GM23338 (cell line): Measurements from ENCODE around the gene MTHFS. TPM values are rescaled to one million over a fixed set of nuclear protein-coding genes. Genes with fewer than 3 reads are reported as not detected.

ENCODE experiments used
- ATAC-seq: fragments of 200-7000 bp; cut with Tn5 transposase; 3 replicates; pipeline ENCODE4 v1.9.1; 2020
- DNase-seq: peaks from one replicate; pipeline ENCODE4 v3.0.0-alpha.2; 2015; ENCODE audit warnings: low spot score
- H2AFZ ChIP-seq: fragments of 200-600 bp; sonication (generic); 2 replicates; pipeline ENCODE4 v1.8.0; 2016; ENCODE audit warnings: antibody characterized with exemption, mild to moderate bottlenecking, moderate library complexity
- H3F3A ChIP-seq: fragments of 200-600 bp; sonication (generic); replicated peaks from 2 replicates; pipeline ENCODE4 v1.8.0; 2017; ENCODE audit warnings: antibody characterized with exemption, mixed run types, low read depth
- H3K27ac ChIP-seq: fragments of 200-600 bp; sonication (generic); 2 replicates; pipeline ENCODE4 v1.6.1; 2016; ENCODE audit warnings: low read depth
- H3K27me3 ChIP-seq: fragments of 200-600 bp; sonication (generic); 2 replicates; pipeline ENCODE4 v1.8.0; 2016; ENCODE audit warnings: mild to moderate bottlenecking, mixed run types, moderate library complexity; ENCODE audit not compliant: insufficient read depth
- H3K36me3 ChIP-seq: fragments of 200-600 bp; sonication (generic); 2 replicates; pipeline ENCODE4 v1.8.0; 2016; ENCODE audit warnings: mild to moderate bottlenecking; ENCODE audit not compliant: insufficient read depth
- H3K4me1 ChIP-seq: fragments of 200-600 bp; sonication (generic); 2 replicates; pipeline ENCODE4 v1.8.0; 2016; ENCODE audit warnings: mild to moderate bottlenecking, moderate library complexity; ENCODE audit not compliant: insufficient read depth
- H3K4me2 ChIP-seq: fragments of 200-600 bp; sonication (generic); 2 replicates; pipeline ENCODE4 v1.7.1; 2017; ENCODE audit warnings: mixed run types
- H3K4me3 ChIP-seq: fragments of 200-600 bp; sonication (generic); 2 replicates; pipeline ENCODE4 v1.6.1; 2016; ENCODE audit warnings: mixed run types
- H3K79me2 ChIP-seq: fragments of 200-600 bp; sonication (generic); replicated peaks from 2 replicates; pipeline ENCODE4 v1.8.0; 2017; ENCODE audit warnings: mild to moderate bottlenecking; ENCODE audit not compliant: insufficient read depth
- H3K9me2 ChIP-seq: fragments of 200-600 bp; sonication (generic); 2 replicates; pipeline ENCODE4 v1.8.0; 2017; ENCODE audit not compliant: insufficient read depth
- H4K20me1 ChIP-seq: fragments of 200-600 bp; sonication (generic); replicated peaks from 2 replicates; pipeline ENCODE4 v1.8.0; 2017; ENCODE audit warnings: mild to moderate bottlenecking; ENCODE audit not compliant: insufficient read depth
- H3K27ac Mint-ChIP-seq: 2 replicates; pipeline ENCODE4 v1.8.0; 2020; ENCODE audit warnings: inconsistent platforms, mild to moderate bottlenecking, moderate library complexity, mixed read lengths
- H3K27me3 Mint-ChIP-seq: 3 replicates; pipeline ENCODE4 v1.8.0; 2022; ENCODE audit warnings: low read depth, mild to moderate bottlenecking, moderate library complexity, mixed read lengths, inconsistent platforms; ENCODE audit not compliant: insufficient read depth, poor library complexity
- H3K36me3 Mint-ChIP-seq: 3 replicates; pipeline ENCODE4 v1.8.0; 2021; ENCODE audit warnings: low read depth, mild to moderate bottlenecking, inconsistent platforms, moderate library complexity, mixed read lengths
- H3K4me1 Mint-ChIP-seq: 3 replicates; pipeline ENCODE4 v1.8.0; 2020; ENCODE audit warnings: mild to moderate bottlenecking, inconsistent platforms, mixed read lengths
- H3K4me3 Mint-ChIP-seq: 3 replicates; pipeline ENCODE4 v1.8.0; 2021; ENCODE audit warnings: moderate library complexity, mild to moderate bottlenecking, inconsistent platforms, mixed read lengths
- H3K9me3 Mint-ChIP-seq: 3 replicates; pipeline ENCODE4 v1.8.0; 2020; ENCODE audit warnings: moderate library complexity, mild to moderate bottlenecking, inconsistent platforms, mixed read lengths
- CREB1 ChIP-seq: fragments of 250-450 bp; sonication (Bioruptor Pico); IDR thresholded peaks from 2 replicates; pipeline ENCODE4 v1.5.0; 2020; ENCODE audit warnings: low read depth, mild to moderate bottlenecking, moderate library complexity
- EZH2 ChIP-seq: fragments of 200-600 bp; sonication (generic); IDR thresholded peaks from one replicate; pipeline ENCODE4 v1.8.0; 2017; ENCODE audit warnings: antibody characterized with exemption, mild to moderate bottlenecking, low read depth; ENCODE audit not compliant: unreplicated experiment
- EZH2phosphoT487 ChIP-seq: fragments of 200-600 bp; sonication (generic); IDR thresholded peaks from one replicate; pipeline ENCODE4 v1.8.1; 2018; ENCODE audit warnings: antibody characterized with exemption; ENCODE audit not compliant: unreplicated experiment
- JUNB ChIP-seq: IDR thresholded peaks from one replicate; pipeline ENCODE4 v1.6.1; 2016; ENCODE audit warnings: antibody characterized with exemption; ENCODE audit not compliant: unreplicated experiment
- NANOG ChIP-seq: IDR thresholded peaks from 2 replicates; pipeline ENCODE4 v1.6.1; 2016; ENCODE audit warnings: antibody characterized with exemption, borderline replicate concordance
- POLR2AphosphoS5 ChIP-seq: IDR thresholded peaks from 2 replicates; pipeline ENCODE4 v1.6.1; 2016; ENCODE audit warnings: antibody characterized with exemption, low read depth
- REST ChIP-seq: IDR thresholded peaks from one replicate; pipeline ENCODE4 v1.6.1; 2018; ENCODE audit warnings: antibody characterized with exemption; ENCODE audit not compliant: unreplicated experiment
- STAT1 ChIP-seq: IDR thresholded peaks from one replicate; pipeline ENCODE4 v1.6.1; 2016; ENCODE audit warnings: antibody characterized with exemption; ENCODE audit not compliant: unreplicated experiment
- ZNF114 ChIP-seq: fragments of 250-450 bp; sonication (Bioruptor Pico); IDR thresholded peaks from 2 replicates; pipeline ENCODE4 v1.5.0; 2020; ENCODE audit warnings: mild to moderate bottlenecking, moderate library complexity
- ZNF331 ChIP-seq: fragments of 250-450 bp; sonication (Bioruptor Pico); IDR thresholded peaks from 2 replicates; pipeline ENCODE4 v1.5.0; 2020; ENCODE audit warnings: low read depth, mild to moderate bottlenecking, moderate library complexity
- polyA plus RNA-seq: library from polyadenylated mRNA; unstranded; fragments of >200 nt; fragmentation: Nextera tagmentation; extraction: Ambion mirVana; gene quantifications from 2 replicates; pipeline ENCODE4 v1.2.1, GENCODE V29; 2016
- total RNA-seq: library from RNA; depleted of rRNA; stranded (reverse); fragments of >200 nt; shearing (Covaris generic); gene quantifications from 2 replicates; pipeline ENCODE4 v1.2.3, GENCODE V29; 2014
- TF ChIP-seq, protein P1 (sequence below), 2 experiments: fragments of 200-600 bp in 1 of 2; sonication (generic) in 1 of 2; conservative IDR thresholded peaks; 2 replicates each; pipeline versions ENCODE4 v1.5.1 to v1.6.1; 2016 to 2017; ENCODE audit warnings: antibody characterized with exemption in 2 of 2, low read depth in 2 of 2, mild to moderate bottlenecking in 2 of 2, moderate library complexity in 1 of 2

MTHFS gene
- total and polyA plus RNA-seq, 2 experiments from 2014 or later: 33.2 to 62.0 TPM

GRCh38 chr15:79881668-79882067 lies 15.1 kb downstream of the MTHFS start:
- no peak overlapping the region for H3K4me2 ChIP-seq
- H3K36me3 ChIP-seq: peaks cover 37% of the 10 kb centered on the region
- peaks cover 76% of the 10 kb centered on the region for H3K36me3 Mint-ChIP-seq

DNA sequence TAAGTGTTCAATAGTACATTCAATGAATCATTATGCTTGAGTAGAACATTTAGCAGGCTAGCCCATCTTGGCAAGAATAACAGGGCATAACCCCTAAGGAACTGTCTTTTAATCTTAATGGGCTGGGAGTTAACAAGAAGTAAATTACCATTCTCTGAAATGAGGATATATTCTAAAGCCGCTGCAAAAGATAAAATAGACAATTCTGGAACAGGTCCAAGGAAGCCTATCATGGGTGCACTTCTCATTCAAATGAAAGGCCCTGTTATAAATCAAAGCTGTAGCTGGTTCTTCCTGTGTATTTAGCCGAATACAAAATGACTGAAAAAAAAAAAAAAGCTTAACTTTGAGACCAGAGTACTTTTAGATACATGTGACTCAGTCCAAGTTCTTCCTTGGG lies 15.6 kb downstream of the MTHFS start:
- Histone ChIP-seq H3K9me2 (0 out of 2 replicates have a peak, but pooled peaks cover under 1% of the 10 kb centered on the region), H3K4me2 (no peak overlapping the region), H4K20me1 (no peaks in the 10 kb centered on the region; the same call in 1 of the 2 replicates), H3K36me3 (peaks cover 41% of the 10 kb centered on the region), H3K27ac (no peak overlapping the region), H3K79me2 (peaks cover 21% of the 10 kb centered on the region), H2AFZ (no peak overlapping the region), H3F3A (no peaks in the 10 kb centered on the region), H3K4me3 (no peak overlapping the region), H3K27me3 (no peaks in the 10 kb centered on the region), H3K4me1 (no peaks in the 10 kb centered on the region)
- Mint-ChIP-seq H3K9me3 (peaks cover 43% of the 10 kb centered on the region), H3K4me1 (no peaks in the 10 kb centered on the region), H3K36me3 (peaks cover 80% of the 10 kb centered on the region), H3K27ac (no peak overlapping the region), H3K27me3 (peaks cover 2% of the 10 kb centered on the region), H3K4me3 (no peak overlapping the region)
- ATAC-seq (no peak), DNase-seq (no peak)
- TF ChIP-seq ZNF331 (CRISPR knock-in tag) (no peak), NANOG (no peak), JUNB (no peak), CREB1 (no peak), STAT1 (no peak), ZNF114 (CRISPR knock-in tag) (no peak), EZH2 (no peak), EZH2phosphoT487 (no peak)
- TF ChIP-seq, protein P1, sequence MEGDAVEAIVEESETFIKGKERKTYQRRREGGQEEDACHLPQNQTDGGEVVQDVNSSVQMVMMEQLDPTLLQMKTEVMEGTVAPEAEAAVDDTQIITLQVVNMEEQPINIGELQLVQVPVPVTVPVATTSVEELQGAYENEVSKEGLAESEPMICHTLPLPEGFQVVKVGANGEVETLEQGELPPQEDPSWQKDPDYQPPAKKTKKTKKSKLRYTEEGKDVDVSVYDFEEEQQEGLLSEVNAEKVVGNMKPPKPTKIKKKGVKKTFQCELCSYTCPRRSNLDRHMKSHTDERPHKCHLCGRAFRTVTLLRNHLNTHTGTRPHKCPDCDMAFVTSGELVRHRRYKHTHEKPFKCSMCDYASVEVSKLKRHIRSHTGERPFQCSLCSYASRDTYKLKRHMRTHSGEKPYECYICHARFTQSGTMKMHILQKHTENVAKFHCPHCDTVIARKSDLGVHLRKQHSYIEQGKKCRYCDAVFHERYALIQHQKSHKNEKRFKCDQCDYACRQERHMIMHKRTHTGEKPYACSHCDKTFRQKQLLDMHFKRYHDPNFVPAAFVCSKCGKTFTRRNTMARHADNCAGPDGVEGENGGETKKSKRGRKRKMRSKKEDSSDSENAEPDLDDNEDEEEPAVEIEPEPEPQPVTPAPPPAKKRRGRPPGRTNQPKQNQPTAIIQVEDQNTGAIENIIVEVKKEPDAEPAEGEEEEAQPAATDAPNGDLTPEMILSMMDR (conservative IDR thresholded peaks at IDR 0.05; ENCODE audit: low read depth in 2 of 2): no peak

More at GRCh38 chr15:79881668-79882067, 15.1 kb downstream of the MTHFS start:
- ATAC-seq: no peak
- Histone ChIP-seq H3K27ac (no peak overlapping the region), H2AFZ (no peak overlapping the region), H3K79me2 (0 out of 2 replicates have a peak, but pooled peaks cover 18% of the 10 kb centered on the region), H3K9me2 (no peaks in the 10 kb centered on the region), H3K4me1 (no peaks in the 10 kb centered on the region), H3K27me3 (no peaks in the 10 kb centered on the region), H3K4me3 (no peak overlapping the region), H4K20me1 (no peaks in the 10 kb centered on the region; the same call in 1 of the 2 replicates), H3F3A (no peaks in the 10 kb centered on the region)
- peaks cover 38% of the 10 kb centered on the region for H3K9me3 Mint-ChIP-seq
- DNase-seq: no peak
- H3K27ac Mint-ChIP-seq: no peak overlapping the region
- no peak overlapping the region for H3K4me3 Mint-ChIP-seq
- peaks cover 2% of the 10 kb centered on the region for H3K27me3 Mint-ChIP-seq
- no peaks in the 10 kb centered on the region for H3K4me1 Mint-ChIP-seq
- TF ChIP-seq POLR2AphosphoS5 (no peak), STAT1 (no peak), ZNF114 (CRISPR knock-in tag) (no peak), REST (no peak)
